GM18508 (cell line): ENCODE measurements around the gene PHACTR1.
"Not testable (repeated sequence)": the region's sequence is repeated elsewhere in the genome, so short reads cannot be mapped to it uniquely, and the experiment has no call there.

Source experiments
- ATAC-seq: cut with Tn5 transposase; IDR thresholded peaks from one replicate; pipeline ENCODE4 v1.9.1; 2021; ENCODE audit warnings: moderate number of reproducible peaks; ENCODE audit not compliant: insufficient read depth, unreplicated experiment

The PHACTR1 gene

DNA sequence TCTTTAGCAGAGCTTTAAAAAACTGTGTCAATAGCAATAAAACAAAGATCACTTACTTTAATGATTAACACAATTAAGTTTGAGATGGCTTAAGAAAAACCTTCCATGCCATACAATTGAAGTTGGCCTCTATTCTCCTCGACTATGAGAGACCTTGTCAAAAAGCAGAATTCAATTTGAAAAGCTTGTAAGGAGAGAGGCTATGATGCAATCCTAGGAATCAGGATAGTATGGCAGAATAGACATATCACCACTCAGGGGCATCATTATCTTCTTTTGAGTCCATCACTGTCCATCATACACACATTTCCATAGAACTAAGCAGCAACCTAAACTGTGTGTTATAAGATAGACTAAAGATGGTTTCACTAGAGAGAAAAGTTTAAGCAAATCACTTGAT, 594.6 kb downstream of the PHACTR1 start:
- no peak for ATAC-seq

DNA sequence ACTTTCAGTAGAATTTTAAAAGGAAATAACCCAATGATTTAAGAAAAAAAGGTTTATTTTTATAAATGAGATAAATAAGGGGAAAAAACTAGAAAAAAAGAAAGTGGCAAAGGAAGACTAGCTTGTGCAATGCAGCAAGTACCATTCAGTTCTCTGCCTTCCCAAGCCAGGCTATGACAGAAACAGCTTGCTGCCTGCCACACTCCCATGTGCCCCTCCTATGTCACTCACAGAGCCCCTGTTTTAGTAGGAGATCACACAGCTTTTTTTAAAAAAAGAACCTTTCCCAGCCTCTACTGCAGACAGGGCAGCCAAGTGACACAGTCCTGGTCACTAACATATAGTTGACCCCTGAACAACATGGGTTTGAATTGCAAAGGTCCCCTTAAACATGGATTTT, 598.2 kb downstream of the PHACTR1 start:
- no peak for ATAC-seq

DNA sequence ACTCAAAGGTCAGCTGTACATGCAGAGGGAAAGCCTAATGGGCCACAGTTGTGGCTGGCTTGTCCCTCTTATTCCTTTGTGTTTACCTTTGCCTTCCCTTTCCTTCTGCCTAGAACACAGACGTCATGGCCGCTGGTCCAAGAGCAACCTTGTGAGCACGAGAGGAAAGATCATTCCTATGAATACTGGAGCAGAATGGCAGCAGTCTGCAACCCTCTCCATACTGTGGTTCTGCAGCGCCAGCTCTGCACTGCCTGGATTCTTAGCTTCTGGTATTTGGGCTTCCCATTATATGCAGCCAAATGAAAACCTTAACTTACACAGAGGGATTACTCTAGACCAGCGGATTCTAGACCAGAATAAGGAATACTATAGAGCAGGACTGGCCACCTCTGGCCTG, 599.3 kb downstream of the PHACTR1 start:
- ATAC-seq, result no peak

DNA sequence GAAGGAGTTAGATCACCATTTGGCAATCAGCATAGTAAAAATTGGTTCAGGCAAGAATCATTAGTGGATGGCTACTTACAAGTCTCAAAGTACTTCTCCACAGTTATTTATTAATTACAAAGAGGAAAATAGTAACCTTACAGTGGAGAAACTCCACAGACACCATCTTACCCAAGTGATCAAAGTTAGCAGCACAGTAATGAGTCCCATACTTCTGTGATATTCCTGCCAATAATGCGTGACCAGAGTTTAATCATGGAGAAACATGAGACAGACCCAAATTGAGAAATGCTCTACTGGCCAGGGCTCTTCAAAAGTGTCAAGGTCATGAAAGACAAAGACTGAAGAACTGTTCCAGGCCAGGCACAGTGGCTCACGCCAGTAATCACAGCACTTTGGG, 602.3 kb downstream of the PHACTR1 start:
- no peak for ATAC-seq

DNA sequence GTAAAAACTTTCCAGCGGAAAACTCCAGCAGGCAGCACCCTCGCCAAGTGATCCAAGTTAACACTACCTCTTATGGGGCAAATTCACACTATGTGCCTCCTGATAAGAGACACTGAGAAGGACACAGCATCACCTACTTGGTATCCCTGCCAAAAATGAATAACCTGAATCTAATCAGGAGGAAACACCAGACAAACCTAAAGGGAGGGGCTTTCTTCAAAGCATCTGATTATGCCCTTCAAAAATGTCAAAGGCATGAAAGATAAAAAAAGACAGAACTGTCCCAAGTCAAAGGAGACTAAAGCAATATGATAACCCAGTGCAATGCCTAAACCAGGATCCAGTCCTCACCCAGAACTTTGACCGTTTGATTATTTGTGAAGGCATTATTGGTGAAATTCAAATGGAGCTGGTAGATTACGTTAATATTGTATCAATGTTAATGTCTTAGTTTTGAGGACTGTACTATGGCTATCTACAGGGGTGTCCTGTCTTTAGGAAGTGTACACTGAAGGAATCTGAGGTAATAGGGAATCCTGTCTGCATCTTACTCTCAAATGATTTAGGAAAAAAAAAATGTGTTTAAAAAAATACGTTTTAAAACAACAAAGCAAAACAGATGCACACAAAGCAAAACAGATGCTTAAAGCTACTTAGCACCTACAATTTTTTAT, 603.5 kb downstream of the PHACTR1 start:
- no peak for ATAC-seq

DNA sequence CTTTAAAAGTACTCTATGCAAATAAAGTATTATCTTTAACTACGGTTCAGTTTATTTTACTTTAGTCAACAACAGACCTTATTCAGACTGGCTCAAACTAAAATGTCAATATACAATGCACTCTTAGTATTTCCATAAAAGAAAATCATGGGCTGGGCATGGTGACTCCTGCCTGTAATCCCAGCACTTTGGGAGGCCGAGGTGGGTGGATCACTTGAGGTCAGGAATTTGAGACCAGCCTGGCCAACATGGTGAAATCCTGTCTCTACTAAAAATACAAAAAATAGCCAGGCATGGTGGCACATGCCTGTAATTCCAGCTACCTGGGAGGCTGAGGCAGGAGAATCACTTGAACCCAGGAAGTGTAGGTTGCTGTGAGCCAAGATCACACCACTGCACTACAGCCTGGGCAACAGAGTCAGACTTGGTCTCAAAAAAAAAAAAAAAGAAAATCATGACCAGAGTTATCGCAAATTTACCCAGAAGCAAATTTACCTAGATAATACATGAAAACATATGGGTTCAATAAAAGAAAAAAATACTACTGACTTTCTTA, 609.5 kb downstream of the PHACTR1 start:
- not testable (repeated sequence) for ATAC-seq

DNA sequence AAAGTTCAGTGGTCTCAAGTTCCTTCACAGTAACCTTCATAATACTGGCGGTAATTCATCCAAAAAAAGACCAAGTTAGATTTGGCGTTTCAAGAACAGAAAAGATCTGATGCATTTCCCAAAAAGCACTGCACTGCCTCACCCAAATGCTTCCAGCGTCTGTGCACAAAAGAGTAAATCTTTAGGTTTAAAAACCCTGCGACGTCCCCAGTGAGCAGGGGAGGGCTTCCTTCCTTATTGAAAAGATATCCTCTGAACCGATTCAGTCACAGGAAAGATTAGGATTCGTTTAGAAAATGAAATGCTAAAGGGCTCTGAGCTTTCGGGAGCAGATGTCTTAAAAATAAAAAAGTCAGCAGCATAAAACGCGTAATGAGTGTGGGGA, 611.1 kb downstream of the PHACTR1 start:
- ATAC-seq, result no peak

DNA sequence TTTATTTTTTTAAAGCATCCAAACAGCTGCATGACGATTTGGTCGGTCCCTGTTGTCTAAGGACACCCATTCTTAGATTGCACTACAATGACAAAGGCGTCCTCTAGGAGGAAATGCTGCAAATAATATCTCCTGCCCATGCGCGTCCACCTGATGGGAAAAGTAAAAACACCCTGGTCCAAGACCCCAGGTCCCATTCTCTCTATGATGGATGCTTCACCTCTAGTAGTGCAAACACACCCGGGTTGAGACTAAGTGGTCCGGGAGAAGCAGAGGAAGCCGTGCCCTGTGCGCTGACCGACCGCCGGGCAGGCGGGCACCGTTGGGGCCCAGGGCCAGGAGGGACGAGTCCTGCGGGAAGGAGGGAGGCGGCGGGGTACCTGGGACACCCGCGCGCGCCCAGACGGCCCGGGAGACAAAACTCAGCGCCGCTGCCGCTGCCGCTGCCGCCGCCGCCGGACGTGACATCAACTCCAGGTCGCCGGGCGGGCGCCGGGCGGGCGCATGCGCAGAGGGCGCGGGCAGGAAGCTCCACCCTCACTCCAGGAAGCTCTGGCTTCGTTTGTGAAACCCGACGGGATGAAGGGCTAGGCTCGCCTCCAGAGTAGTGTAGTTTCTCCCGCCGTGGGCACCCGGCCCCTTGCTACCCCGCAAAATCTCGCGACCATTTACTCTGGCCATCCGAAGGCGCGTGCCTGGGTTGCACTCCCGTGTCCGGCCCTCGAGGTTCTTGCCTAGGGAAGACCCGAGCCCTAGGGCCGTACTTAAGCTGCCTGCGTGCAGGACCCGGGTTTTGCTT, 611.7 kb downstream of the PHACTR1 start, which contains the start of gene TBC1D7:
Gene TBC1D7 (minus strand): TSS at position 462 of the 799 bp plus-strand sequence. CDS start 1,639 bp downstream, outside the sequence.
- ATAC-seq, result peak; percentile 61

DNA sequence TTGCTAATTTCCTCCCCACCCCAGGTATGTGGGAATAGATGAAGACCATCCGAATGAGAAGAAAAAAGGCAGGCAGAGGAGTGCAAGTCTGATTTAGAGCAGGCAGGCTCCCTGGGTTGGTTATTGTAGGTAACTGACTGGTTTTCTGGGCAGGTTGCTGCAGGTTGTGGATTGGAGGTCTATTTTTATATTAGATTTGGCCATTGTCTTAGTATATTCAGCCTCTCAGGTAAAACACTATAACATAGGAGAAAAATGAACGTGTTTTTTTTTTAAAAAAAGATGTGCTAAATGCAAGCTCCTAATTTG, 612.3 kb downstream of the PHACTR1 start:
- peak; percentile 14 for ATAC-seq

DNA sequence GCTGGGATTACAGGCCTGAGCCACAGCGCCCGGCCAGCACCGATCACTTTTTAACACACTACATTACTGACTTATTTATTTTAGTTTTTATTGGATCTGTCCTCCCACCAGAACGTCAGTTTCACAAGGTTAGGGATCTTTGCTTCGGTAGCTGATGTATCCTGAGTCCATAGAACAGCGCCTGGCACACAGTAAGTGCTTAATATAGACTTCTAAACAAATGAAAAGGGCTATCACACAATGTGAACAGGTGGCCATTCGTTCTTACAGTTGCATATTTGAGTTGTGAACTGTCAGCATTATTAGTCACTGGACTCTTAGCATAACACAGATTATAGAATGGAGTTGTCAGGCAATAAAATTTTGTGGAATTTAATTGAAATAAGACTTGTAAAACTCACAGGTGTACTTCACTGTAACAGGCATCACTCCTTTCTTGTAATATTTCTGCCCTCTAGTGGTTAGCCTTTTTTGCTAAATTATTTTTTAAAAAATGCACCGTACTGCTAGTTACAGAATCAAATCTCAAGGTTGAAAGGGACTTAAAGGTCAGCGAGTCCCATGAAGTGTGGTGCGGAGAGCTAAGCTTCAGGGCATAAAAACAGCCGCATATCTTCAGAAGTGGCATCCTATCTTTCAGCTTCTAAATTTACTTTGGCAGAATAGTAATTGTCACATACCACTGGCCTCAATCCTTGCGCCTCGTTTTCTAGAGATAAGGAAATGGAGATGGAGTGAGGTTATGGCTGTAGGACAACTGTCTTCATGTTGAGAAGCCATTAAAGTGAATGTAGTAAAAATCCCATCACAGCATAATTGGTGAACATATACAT, 615.2 kb downstream of the PHACTR1 start:
- no peak for ATAC-seq

DNA sequence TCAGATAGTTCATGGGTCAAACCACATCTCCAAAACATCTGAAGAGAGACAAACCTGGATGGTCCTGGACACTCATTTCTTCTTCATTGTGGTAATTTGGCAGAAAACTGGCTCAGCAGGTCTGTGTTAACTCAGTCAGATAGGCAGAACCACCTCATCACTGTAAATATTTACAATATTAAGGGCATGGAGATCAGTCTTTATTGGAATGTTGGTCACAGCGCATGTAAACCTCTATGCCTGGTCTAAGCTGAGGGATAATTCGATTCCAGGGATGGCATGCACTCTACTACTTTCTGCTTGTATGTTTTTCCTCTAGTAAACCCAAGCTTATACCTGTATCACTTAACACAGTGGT, 615.8 kb downstream of the PHACTR1 start:
- ATAC-seq, result no peak

DNA sequence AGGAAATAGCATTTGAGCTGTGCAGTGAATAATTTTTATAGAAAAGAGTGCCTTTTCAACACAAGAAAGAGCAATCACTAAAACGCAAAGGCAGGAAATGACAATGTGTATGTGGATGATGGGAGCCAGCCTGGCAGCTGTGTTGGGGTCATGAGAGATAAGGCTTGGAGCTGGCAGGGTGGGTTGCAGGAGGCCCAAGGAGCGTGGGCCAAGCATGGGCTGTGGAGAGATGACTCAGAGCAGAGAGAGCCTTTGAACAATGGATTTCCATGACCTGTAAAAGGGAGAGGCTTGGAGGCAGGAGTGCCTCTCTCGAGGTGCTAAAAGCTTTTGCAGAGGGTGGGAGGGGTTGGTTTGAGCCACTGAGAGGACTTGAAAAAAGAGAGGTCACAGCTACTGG, 618.4 kb downstream of the PHACTR1 start:
- no peak for ATAC-seq

DNA sequence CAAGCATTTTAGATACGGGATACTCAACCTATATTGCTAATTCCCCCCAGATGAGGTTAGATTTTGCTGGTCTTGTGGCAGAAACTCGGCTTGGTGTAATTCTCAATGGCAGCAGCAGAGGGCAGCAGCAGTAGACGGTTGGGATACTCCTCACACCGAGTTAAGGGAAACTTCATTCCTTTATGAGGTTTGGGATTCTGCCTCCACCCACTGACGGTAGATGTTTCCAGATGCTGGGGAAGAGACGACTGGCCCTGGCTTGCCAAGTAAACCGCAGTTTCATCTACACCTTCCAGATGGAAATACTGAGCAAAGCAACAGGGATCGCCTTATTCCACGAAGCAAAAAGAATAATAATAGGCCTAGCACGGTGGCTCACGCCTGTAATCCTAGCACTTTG, 620.0 kb downstream of the PHACTR1 start:
- no peak for ATAC-seq

DNA sequence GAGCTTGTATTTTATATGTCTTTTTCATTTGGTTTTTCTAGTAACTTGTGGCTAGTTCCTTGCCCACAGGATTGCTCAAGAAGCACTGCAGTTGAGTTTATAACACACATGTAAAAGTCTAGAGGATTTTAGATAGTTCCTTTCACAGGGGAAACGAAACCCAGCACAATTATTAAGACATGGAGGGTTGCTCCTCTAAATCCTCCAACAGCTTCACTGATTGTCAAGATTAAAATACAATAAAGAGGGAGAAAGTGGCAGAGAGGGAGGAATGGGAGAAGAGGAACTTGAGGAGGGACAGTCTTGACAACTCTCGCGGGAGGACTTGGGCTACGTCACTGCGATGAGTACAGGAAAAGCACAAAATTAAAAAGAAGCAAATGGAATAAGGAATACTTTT, 621.5 kb downstream of the PHACTR1 start:
- no peak for ATAC-seq
